ENCODE data around the gene SOX5. TPM values are rescaled to one million over a fixed set of nuclear protein-coding genes. Genes with fewer than 3 reads are reported as not detected.

The SOX5 gene
- total RNA-seq, 6 experiments from 2014 or later = 14.8 to 34.3 (median 31.1) TPM

- TF ChIP-seq POLR2A (IDR thresholded peaks at IDR 0.05) = no peak
- TF ChIP-seq, protein P1, sequence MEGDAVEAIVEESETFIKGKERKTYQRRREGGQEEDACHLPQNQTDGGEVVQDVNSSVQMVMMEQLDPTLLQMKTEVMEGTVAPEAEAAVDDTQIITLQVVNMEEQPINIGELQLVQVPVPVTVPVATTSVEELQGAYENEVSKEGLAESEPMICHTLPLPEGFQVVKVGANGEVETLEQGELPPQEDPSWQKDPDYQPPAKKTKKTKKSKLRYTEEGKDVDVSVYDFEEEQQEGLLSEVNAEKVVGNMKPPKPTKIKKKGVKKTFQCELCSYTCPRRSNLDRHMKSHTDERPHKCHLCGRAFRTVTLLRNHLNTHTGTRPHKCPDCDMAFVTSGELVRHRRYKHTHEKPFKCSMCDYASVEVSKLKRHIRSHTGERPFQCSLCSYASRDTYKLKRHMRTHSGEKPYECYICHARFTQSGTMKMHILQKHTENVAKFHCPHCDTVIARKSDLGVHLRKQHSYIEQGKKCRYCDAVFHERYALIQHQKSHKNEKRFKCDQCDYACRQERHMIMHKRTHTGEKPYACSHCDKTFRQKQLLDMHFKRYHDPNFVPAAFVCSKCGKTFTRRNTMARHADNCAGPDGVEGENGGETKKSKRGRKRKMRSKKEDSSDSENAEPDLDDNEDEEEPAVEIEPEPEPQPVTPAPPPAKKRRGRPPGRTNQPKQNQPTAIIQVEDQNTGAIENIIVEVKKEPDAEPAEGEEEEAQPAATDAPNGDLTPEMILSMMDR (IDR thresholded peaks at IDR 0.05) = no peak
- DNase-seq (no peak), ATAC-seq (no peak)
- no peak overlapping the region for H3K4me3 ChIP-seq
- 86% methylated on average over 2 of the region's 2 CpGs for whole genome bisulfite sequencing (ENCODE audit: insufficient coverage, low coverage, low lambda C conversion rate, missing lambda C conversion rate)
- H3K4me1 ChIP-seq = peaks cover 0 to under 1% (median 0%) of the 10 kb centered on the region in 4 donors
- H3K27me3 ChIP-seq = no peaks in the 10 kb centered on the region
- no peak overlapping the region for H3K27ac ChIP-seq
- intact Hi-C loops (cut with DNase I) = no loop called here
- H3K36me3 ChIP-seq = no peaks in the 10 kb centered on the region
- H3K9me3 ChIP-seq = no peaks in the 10 kb centered on the region
Measured at GRCh38 chr12:23929906-23930305, 19.6 kb downstream of the SOX5 start.

DNA sequence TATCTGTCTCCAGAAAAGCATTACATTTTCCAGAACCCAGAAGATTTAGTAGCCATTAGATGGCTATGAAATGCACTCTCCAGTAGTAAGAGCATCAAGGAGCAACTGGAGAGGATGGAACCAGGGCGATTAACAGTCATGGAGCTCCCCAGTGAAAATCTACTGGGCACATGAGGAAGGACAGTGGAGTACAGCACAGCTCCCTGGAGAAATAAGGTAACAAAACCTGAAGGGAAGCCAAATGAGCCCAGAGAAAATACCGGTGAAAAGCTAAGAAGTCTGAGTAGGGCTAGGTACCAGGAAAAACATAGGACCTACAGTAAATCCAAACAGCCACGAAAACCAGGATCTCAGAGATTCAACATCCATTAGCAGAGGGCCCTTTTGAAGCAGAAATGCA lies 21.6 kb downstream of the SOX5 start:
- DNase-seq (no peak), ATAC-seq (peak in 1 of 4 donors; percentile 23)
- H3K4me3 ChIP-seq = no peak overlapping the region
- H3K9me3 ChIP-seq = no peaks in the 10 kb centered on the region
- H3K36me3 ChIP-seq = no peaks in the 10 kb centered on the region
- no peak overlapping the region for H3K27ac ChIP-seq
- TF ChIP-seq POLR2A (IDR thresholded peaks at IDR 0.05) = no peak
- TF ChIP-seq, protein P1 (IDR thresholded peaks at IDR 0.05) = no peak
- H3K4me1 ChIP-seq = peaks cover 0 to 4% (median 0%) of the 10 kb centered on the region in 4 donors
- intact Hi-C loops (cut with DNase I) = no loop called here
- WGBS (ENCODE audit: insufficient coverage, low coverage, low lambda C conversion rate, missing lambda C conversion rate) = 73% methylated on average over 3 of the region's 3 CpGs
- H3K27me3 ChIP-seq = no peaks in the 10 kb centered on the region

DNA sequence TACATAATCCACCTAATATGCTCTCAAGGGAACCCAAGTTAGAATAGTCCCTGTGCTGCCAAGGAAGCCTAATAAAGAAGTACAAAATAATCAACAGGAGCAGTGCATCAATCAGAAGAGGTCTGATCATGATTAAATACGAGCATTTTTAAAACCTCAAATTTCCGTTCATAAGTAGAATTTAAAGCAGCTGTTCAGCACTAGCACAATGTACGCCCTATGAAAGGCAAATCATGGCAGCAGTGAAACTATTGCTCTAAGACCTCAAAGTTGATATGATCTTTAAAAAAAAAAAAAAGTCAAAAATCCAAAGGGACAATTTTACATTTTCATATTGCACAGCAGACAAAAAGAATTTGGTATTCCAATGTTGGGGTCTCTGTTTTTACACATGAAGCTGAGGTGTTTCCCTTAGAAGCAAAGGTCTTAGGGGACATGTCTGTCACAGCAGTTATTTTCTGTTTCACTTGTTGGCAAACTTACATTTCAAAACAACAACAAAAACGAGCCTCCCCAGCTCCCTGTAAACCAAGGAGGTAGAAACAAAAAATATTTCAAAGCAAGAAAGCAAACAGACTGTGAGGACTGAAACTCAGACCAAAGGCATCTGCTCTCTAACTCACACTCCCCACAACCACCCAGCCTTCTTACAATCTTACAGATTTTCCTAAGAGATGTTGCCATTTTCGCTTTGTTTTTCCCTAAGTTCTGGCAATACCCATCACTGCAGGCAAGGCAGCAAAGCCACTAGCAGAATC lies 28.2 kb downstream of the SOX5 start:
- no peak for ATAC-seq
- Histone ChIP-seq H3K9me3 (no peaks in the 10 kb centered on the region), H3K36me3 (no peaks in the 10 kb centered on the region), H3K4me1 (peaks cover 0 to 4% (median 0%) of the 10 kb centered on the region in 4 donors), H3K27ac (no peak overlapping the region), H3K27me3 (no peaks in the 10 kb centered on the region), H3K4me3 (no peak overlapping the region)
- no peak for DNase-seq
- intact Hi-C loops (cut with DNase I) = no loop called here
- 73% methylated on average over 5 of the region's 5 CpGs for WGBS (ENCODE audit: insufficient coverage, low coverage, low lambda C conversion rate, missing lambda C conversion rate)
- TF ChIP-seq, protein P1 (IDR thresholded peaks at IDR 0.05) = no peak
- TF ChIP-seq POLR2A (IDR thresholded peaks at IDR 0.05) = no peak

GRCh38 chr12:23911574-23911973 lies 37.9 kb downstream of the SOX5 start:
- H3K4me3 ChIP-seq = no peak overlapping the region
- DNase-seq (no peak), ATAC-seq (no peak)
- H3K36me3 ChIP-seq = no peaks in the 10 kb centered on the region
- intact Hi-C loops (cut with DNase I) = no loop called here
- no peaks in the 10 kb centered on the region for H3K27me3 ChIP-seq
- no peaks in the 10 kb centered on the region for H3K9me3 ChIP-seq
- TF ChIP-seq, protein P1 (IDR thresholded peaks at IDR 0.05) = no peak
- no peak for TF ChIP-seq POLR2A (IDR thresholded peaks at IDR 0.05)
- 93% methylated on average over 3 of the region's 3 CpGs for WGBS (ENCODE audit: insufficient coverage, low coverage, low lambda C conversion rate, missing lambda C conversion rate)
- H3K4me1 ChIP-seq = no peaks in the 10 kb centered on the region
- H3K27ac ChIP-seq = no peak overlapping the region

All from right lobe of liver (tissue), 6 donors.